Gastroesophageal sphincter (tissue), 3 donors: ENCODE results near the gene LRRC1.

Experiments used
- CTCF ChIP-seq, 4 experiments: fragments of 200-600 bp in 2 of 4; fragments of 450-650 bp in 2 of 4; sonication (generic) in 1 of 4; IDR thresholded peaks; one replicate each; pipeline ENCODE4 v1.5.1; 2017 to 2019; ENCODE audit warnings: antibody characterized with exemption in 4 of 4, mild to moderate bottlenecking in 2 of 4, moderate library complexity in 2 of 4
- POLR2A ChIP-seq, 2 donors: fragments of 450-650 bp; IDR thresholded peaks; one replicate each; pipeline ENCODE4 v1.6.1; 2017; ENCODE audit warnings: antibody characterized with exemption in 2 of 2, mild to moderate bottlenecking in 2 of 2, moderate library complexity in 1 of 2
- POLR2AphosphoS5 ChIP-seq: sonication (generic); formaldehyde crosslinking; IDR thresholded peaks from one replicate; pipeline ENCODE4 v1.6.1; 2017; ENCODE audit warnings: antibody characterized with exemption

DNA sequence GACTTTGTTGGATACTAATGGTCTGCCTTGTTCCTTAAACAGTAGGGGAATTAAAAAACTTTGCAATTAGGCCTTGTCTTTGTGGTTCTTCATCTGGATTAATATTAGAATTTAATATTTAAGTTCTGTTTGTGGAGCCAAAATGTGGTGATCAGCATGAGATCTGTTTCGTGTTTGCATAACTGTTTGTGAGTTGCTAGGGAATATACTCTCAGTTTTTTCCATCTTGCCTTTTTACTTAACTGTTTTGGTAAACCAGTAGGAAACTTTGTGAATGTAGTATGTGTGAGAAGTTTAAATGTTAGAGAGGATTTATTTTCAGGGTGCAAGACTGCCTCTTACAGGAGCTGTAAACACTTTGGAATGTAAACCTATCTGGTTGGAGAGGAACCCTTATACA lies 35.6 kb downstream of the LRRC1 start:
- TF ChIP-seq CTCF (IDR thresholded peaks at IDR 0.05) (no peak), POLR2A (IDR thresholded peaks at IDR 0.05) (no peak), POLR2AphosphoS5 (no peak)
